Thymus (tissue), 11 donors: ENCODE measurements around the gene CLIP1. TPM values are rescaled to one million over a fixed set of nuclear protein-coding genes. Genes with fewer than 3 reads are reported as not detected.
A peak's percentile ranks its signal among the peaks of the same experiment; 100 is the strongest.
"Not testable (repeated sequence)": the region's sequence is repeated elsewhere in the genome, so short reads cannot be mapped to it uniquely, and the experiment has no call there.

ENCODE experiments used
- DNase-seq, 9 donors: peaks; one replicate each; pipeline ENCODE4 v3.0.0-alpha.2; 2013; ENCODE audit warnings: low spot score in 9 of 9, low read depth in 6 of 9, missing footprints in 1 of 9
- H3K27ac ChIP-seq, 2 donors: one replicate each; pipeline ENCODE4 v1.5.1; 2013; ENCODE audit warnings: control low read depth in 1 of 2, low read depth in 1 of 2, low read length in 1 of 2, mild to moderate bottlenecking in 1 of 2, moderate library complexity in 1 of 2
- H3K27me3 ChIP-seq, 2 donors: one replicate each; pipeline ENCODE4 v1.5.1; 2013; ENCODE audit warnings: low read length in 1 of 2; ENCODE audit not compliant: control insufficient read depth in 2 of 2, insufficient read depth in 1 of 2
- H3K36me3 ChIP-seq, 2 donors: one replicate each; pipeline ENCODE4 v1.5.1; 2013; ENCODE audit warnings: low read length in 1 of 2, mild to moderate bottlenecking in 1 of 2, moderate library complexity in 1 of 2; ENCODE audit not compliant: control insufficient read depth in 2 of 2, insufficient read depth in 2 of 2
- H3K4me1 ChIP-seq, 2 donors: one replicate each; pipeline ENCODE4 v1.5.1; 2013; ENCODE audit warnings: low read length in 2 of 2; ENCODE audit not compliant: control insufficient read depth in 2 of 2, insufficient read depth in 2 of 2
- H3K4me3 ChIP-seq, 2 donors: one replicate each; pipeline ENCODE4 v1.5.1; 2013; ENCODE audit warnings: low read length in 2 of 2, control low read depth in 1 of 2, mild to moderate bottlenecking in 1 of 2
- H3K9me3 ChIP-seq, 2 donors: one replicate each; pipeline ENCODE4 v1.5.1; 2013; ENCODE audit warnings: low read length in 1 of 2, mild to moderate bottlenecking in 1 of 2; ENCODE audit not compliant: control insufficient read depth in 2 of 2, insufficient read depth in 1 of 2
- WGBS: extraction: QIAGEN DNeasy Blood & Tissue Kit; methylation state at CpG from one replicate; pipeline ENCODE4 v1.1.7; 2013; 5-methylcytosine and 5-hydroxymethylcytosine counted together
- polyA plus RNA-seq: library from polyadenylated mRNA; stranded (reverse); fragments of 200-250 nt; gene quantifications from one replicate; pipeline ENCODE4 v1.2.3, GENCODE V29; 2013
- total RNA-seq: library from RNA; stranded (reverse); fragments of 120-200 nt; gene quantifications from one replicate; pipeline ENCODE4 v1.2.4, GENCODE V29; 2013
- donor health status: healthy.

CLIP1 gene
- total and polyA plus RNA-seq, 2 donors = 18.4 to 26.7 TPM

DNA sequence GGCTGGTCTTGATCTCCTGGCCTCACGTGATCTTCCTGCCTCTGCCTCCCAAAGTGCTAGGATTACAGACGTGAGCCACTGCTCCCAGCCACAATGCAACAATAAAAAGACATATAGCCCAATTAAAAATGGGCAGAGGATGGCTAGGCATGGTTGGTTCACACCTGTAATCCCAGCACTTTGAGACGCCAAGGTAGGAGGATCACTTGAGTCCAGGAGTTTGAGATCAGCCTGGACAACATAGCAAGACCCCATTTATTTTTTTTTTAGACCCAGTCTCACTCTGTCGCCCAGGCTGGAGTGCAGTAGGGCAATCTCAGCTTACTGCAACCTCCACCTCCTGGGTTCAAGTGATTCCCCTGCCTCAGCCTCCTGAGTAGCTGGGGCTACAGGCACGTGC is 21.6 kb upstream of the CLIP1 start:
- H3K4me3 ChIP-seq, H3K27ac ChIP-seq, H3K36me3 ChIP-seq, DNase-seq, H3K4me1 ChIP-seq, H3K9me3 ChIP-seq, H3K27me3 ChIP-seq: not testable (repeated sequence)
- WGBS = 77% methylated on average over 5 of the region's 5 CpGs

DNA sequence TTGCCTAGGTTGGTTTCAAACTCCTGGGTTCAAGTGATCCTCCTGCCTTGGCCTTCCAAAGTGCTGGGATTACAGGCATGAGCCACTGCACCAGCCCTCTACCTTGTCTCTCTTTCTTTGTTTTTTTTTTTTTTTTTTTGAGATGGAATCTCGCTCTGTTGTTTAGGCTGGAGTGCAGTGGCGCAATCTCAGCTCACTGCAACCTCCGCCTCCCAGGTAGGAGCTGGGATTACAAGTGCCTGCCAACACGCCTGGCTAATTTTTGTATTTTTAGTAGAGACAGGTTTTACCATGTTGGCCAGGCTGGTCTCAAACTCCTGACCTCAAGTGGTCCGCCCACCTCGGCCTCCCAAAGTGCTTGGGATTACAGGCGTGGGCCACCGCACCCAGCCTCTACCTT is 16.4 kb upstream of the CLIP1 start:
- H3K4me3 ChIP-seq, H3K27ac ChIP-seq, DNase-seq, H3K9me3 ChIP-seq, H3K36me3 ChIP-seq, H3K27me3 ChIP-seq, H3K4me1 ChIP-seq: not testable (repeated sequence)
- 98% methylated on average over 8 of the region's 8 CpGs for WGBS

DNA sequence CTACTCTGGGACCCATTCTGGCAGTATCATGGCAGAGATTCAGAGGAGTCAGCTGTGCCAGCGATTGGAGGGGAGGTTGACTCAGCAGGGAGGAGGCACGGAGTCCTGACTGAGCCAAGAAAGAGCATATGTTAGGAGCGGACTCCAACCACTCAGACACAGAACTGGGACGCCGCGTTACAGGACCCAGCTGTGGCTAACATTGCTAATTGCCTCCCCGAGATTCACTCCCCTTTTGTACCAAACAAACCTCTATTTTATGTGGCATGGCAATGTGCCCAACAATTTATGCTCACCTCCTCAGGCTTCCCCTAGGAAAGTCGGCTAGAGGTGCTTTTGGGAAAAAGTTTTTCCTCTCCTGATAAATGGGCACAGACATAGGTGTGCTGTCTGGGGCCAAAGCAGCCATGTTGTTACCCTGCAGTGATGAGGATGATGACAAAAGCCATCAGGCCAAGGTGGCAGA is 15.2 kb upstream of the CLIP1 start:
- DNase-seq = no peak
- Histone ChIP-seq H3K4me3 (no peak overlapping the region), H3K9me3 (no peaks in the 10 kb centered on the region), H3K27ac (no peak overlapping the region), H3K4me1 (no peaks in the 10 kb centered on the region), H3K36me3 (no peaks in the 10 kb centered on the region), H3K27me3 (no peaks in the 10 kb centered on the region)
- WGBS = 91% methylated on average over 8 of the region's 8 CpGs

DNA sequence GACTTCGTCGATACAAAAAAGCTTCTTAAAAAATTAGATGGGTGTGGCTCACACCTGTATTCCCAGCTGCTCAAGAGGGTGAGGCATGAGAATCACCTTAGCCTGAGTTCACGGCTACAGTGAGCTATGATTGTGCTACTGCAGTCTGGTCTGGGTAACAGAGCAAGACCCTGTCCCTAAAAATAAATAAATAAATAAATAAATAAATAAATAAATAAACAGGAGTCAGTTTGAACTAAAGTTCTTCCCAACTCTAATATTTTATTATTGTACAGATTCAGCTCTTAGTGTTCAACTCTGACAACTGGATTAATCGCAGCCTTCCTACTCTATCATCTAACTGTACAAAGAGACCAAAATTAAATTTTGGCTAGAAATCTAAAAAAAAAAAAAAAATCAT is 12.7 kb upstream of the CLIP1 start:
- WGBS = 97% methylated on average over 4 of the region's 4 CpGs
- Histone ChIP-seq H3K27ac (no peak overlapping the region), H3K36me3 (no peaks in the 10 kb centered on the region), H3K9me3 (no peaks in the 10 kb centered on the region), H3K27me3 (no peaks in the 10 kb centered on the region), H3K4me1 (no peaks in the 10 kb centered on the region), H3K4me3 (no peak overlapping the region)
- DNase-seq = no peak

DNA sequence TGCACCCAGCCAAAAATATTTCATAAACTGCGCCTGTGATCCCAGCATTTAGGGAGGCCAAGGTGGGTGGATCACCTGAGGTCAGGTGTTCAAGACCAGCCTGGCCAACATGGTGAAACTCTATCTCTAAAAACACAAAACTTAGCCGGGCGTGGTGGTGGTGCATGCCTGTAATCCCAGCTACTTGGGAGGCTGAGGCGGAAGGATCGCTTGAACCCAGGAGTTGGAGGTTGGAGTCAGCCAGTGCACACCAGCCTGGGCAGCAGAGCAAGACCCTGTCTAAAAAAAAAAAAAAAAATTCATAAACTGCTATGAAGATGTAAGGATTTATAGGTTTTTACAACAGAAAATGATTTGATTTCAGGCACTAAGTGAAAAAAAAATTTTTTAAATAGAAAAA is 6.6 kb upstream of the CLIP1 start:
- H3K36me3 ChIP-seq, DNase-seq, H3K27ac ChIP-seq, H3K9me3 ChIP-seq, H3K27me3 ChIP-seq, H3K4me3 ChIP-seq, H3K4me1 ChIP-seq: not testable (repeated sequence)
- WGBS = 98% methylated on average over 5 of the region's 5 CpGs

DNA sequence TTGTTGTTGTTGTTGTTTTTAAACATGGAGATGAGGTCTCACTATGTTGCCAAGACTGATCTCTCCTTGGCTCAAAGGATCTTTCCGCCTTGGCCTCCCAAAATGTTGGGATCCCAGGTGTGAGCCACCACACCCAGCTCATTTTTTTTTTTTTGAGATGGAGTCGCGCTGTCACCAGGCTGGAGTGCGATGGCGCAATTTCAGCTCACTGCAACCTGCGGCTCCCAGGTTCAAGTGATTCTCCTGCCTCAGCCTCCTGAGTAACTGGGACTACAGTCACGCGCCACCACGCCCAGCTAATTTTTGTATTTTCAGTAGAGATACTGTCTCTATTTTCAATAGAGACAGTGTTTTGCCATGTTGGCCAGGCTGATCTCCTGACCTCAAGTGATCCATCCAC is 4.9 kb upstream of the CLIP1 start:
- no peak for DNase-seq
- H3K36me3 ChIP-seq = no peaks in the 10 kb centered on the region
- no peak overlapping the region for H3K27ac ChIP-seq

DNA sequence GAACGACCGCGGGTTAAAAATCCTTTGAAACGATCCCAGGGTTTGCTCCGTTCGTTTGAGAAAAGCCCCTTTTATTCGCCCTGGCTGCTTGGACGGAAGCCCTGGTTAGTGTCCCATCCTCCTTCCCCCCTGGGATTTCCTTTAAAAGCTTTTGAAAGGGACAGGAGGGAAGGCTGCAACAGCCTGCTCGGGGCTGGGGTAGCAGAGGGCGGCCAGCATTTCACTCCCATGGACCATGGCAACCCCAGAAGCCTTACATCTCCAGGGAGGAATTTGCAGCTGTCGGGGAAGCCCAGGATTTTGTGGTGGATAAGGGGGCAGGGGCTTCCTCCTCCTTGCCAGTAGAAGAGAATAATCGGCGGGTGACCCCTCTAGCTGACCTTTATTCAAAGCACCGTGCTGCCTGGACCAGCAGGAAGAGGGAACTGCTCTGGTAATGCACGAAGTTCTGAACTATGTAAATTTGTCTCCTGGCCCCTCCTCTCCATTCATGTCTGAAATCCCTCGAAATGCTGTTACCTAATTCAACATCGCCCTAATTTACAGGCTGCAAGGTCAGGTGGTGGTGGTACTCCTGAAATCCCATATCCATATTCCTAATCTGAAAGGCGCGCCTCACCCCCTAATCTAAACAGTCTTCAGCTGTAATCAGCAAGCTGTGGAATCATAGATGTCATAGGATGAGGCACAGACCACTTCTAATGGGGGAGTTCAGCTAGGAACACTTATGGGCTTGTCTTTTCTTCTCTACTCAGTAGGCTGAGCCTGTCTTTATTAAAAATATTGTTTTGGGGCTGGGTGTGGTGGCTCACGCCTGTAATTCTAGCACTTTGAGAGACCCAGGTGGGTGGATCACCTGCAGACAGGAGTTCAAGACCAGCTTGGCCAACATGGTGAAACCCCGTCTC is 1.0 kb upstream of the CLIP1 start:
- peak in 1 of 9 donors; percentile 11 for DNase-seq
- Histone ChIP-seq H3K4me1 (peaks cover 7 to 23% of the 10 kb centered on the region in 2 donors), H3K36me3 (no peaks in the 10 kb centered on the region), H3K9me3 (peaks cover 0 to 8% of the 10 kb centered on the region in 2 donors), H3K4me3 (peak overlapping the region; percentile 50 to 95), H3K27ac (peak overlapping the region; percentile 56 to 76), H3K27me3 (peaks cover 6 to 20% of the 10 kb centered on the region in 2 donors)
- 18% methylated on average over 21 of the region's 21 CpGs for WGBS

More for the DNA sequence above, 4.9 kb upstream of the CLIP1 start:
- WGBS = 98% methylated on average over 9 of the region's 9 CpGs
- Histone ChIP-seq H3K4me3 (no peak overlapping the region), H3K4me1 (peaks cover 5 to 12% of the 10 kb centered on the region in 2 donors), H3K27me3 (peaks cover 6 to 15% of the 10 kb centered on the region in 2 donors), H3K9me3 (peaks cover 0 to 8% of the 10 kb centered on the region in 2 donors)

DNA sequence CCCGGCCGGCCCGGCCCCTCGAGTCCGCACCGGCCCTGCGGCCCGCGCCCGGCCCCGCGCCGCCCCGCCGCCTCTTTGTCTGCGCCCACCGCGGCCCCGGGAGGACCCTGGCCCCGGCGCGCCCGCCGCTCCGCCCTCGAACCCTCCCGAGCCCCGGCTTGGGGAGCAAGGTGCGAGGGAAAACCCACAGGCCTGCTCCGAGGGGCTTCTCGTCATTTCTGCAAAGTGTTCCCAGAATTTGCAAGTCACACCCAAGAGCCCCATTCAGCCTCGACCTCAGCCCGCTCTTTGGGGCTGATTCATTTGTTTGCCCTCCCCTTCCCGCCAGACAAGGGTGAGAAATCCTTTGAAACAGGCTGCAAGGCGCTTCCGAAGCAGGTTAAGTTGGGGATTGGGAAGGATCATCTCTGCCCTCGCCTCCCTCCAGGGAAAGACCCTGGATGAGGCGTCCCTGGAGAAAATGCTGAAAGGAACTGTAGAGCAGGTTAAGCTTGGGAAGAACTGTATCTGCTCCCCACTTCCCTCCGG is 325 bp upstream of the CLIP1 start:
- peaks cover 0 to 8% of the 10 kb centered on the region in 2 donors for H3K9me3 ChIP-seq
- WGBS = under 1% methylated on average over 38 of the region's 39 CpGs
- peak overlapping the region; percentile 50 to 95 for H3K4me3 ChIP-seq
- H3K27me3 ChIP-seq = peaks cover 6 to 20% of the 10 kb centered on the region in 2 donors
- H3K27ac ChIP-seq = peak overlapping the region; percentile 69 to 76
- H3K4me1 ChIP-seq = peaks cover 7 to 23% of the 10 kb centered on the region in 2 donors
- H3K36me3 ChIP-seq = no peaks in the 10 kb centered on the region
- peak in 4 of 9 donors; percentile 20 to 56 (median 28) for DNase-seq

DNA sequence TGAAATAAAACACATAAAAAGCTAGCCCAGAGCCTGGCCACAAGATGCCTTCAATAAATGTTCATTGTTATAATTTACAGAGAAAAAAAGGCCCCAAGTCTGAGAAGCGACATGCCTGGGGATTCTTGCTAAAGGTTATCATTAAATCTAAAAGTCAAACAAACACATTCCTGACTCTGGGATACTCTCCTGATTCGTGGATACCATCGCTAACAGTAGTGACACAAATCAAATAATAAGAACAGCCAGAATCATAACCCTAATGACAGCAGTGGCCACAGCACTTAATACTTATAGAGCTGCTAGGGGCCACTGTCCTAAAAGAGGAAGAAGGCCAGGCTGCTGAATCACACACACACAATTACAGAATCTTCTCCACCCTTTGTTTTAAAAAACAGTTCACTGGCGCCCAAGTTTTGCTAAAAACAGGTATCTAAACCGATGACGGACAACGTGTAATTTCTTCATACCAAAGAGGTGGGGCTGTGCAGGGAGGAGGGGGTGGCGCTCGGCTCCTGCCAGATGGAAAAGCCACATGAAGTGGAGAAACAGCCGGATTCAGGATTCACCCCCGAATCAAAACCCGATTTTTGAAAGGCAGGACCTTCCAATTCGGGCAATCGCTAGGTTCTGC is 1.2 kb downstream of the CLIP1 start:
- H3K27ac ChIP-seq = peak overlapping the region; percentile 59 to 93
- peaks cover 0 to 8% of the 10 kb centered on the region in 2 donors for H3K9me3 ChIP-seq
- H3K4me3 ChIP-seq = peak overlapping the region; percentile 61 to 95
- H3K36me3 ChIP-seq = no peaks in the 10 kb centered on the region
- peak in 1 of 9 donors; percentile 9 for DNase-seq
- peaks cover 6 to 20% of the 10 kb centered on the region in 2 donors for H3K27me3 ChIP-seq
- H3K4me1 ChIP-seq = peaks cover 7 to 23% of the 10 kb centered on the region in 2 donors
- 9% methylated on average over 14 of the region's 14 CpGs for WGBS
